ENCODE data around the gene INPP5B. TPM values are rescaled to one million over a fixed set of nuclear protein-coding genes. Genes with fewer than 3 reads are reported as not detected.
A peak's percentile ranks its signal among the peaks of the same experiment; 100 is the strongest.
"Not testable (repeated sequence)": the region's sequence is repeated elsewhere in the genome, so short reads cannot be mapped to it uniquely, and the experiment has no call there.

INPP5B gene
- total RNA-seq, 6 donors from 2014 or later = 25.8 to 201 (median 44.1) TPM

DNA sequence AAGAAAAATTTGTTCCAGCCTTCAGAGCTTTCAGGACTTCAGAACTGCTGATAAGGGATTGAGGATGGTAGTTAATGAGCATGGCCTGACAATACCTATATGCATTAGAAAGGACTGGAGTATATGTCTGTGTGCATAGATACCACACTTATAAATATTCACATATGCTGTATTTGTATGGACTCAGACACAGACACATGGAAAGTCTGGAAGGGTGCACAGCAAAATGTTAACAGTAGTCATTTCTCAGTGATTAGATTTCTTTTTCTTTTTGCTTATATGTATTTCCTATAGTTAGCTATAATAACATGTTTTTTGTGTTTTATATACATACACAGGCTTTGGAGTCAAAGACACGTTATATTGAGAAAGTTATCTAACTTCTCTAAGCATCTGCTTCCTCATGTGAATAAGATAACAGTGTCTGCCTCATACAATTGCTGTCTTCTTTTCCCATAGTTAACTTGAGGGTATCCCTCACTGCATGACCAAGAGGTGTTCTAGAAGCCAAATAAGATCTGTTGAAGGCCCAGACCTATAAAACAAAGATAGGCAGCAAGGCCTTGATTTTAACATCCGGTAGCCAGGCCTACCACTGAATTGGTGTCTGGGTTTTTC lies 31.3 kb downstream of the INPP5B start:
- Histone ChIP-seq H3K36me3 (no peaks in the 10 kb centered on the region), H3K27ac (no peak overlapping the region), H3K4me3 (no peak overlapping the region), H3K4me1 (peaks cover 0 to 17% (median 12%) of the 10 kb centered on the region in 4 donors), H3K9me3 (peaks cover 0 to 5% (median 0%) of the 10 kb centered on the region in 4 donors), H3K27me3 (no peaks in the 10 kb centered on the region)
- ATAC-seq (ENCODE audit: low FRiP score in 2 of 2) = no peak
- WGBS, 2 donors = 79 to 90% methylated on average over 2 of the region's 2 CpGs
- no peak for DNase-seq
- TF ChIP-seq EP300 (IDR thresholded peaks at IDR 0.05) (no peak), POLR2A (IDR thresholded peaks at IDR 0.05) (no peak), POLR2AphosphoS5 (IDR thresholded peaks at IDR 0.05) (no peak)
- TF ChIP-seq, protein P1, sequence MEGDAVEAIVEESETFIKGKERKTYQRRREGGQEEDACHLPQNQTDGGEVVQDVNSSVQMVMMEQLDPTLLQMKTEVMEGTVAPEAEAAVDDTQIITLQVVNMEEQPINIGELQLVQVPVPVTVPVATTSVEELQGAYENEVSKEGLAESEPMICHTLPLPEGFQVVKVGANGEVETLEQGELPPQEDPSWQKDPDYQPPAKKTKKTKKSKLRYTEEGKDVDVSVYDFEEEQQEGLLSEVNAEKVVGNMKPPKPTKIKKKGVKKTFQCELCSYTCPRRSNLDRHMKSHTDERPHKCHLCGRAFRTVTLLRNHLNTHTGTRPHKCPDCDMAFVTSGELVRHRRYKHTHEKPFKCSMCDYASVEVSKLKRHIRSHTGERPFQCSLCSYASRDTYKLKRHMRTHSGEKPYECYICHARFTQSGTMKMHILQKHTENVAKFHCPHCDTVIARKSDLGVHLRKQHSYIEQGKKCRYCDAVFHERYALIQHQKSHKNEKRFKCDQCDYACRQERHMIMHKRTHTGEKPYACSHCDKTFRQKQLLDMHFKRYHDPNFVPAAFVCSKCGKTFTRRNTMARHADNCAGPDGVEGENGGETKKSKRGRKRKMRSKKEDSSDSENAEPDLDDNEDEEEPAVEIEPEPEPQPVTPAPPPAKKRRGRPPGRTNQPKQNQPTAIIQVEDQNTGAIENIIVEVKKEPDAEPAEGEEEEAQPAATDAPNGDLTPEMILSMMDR (IDR thresholded peaks at IDR 0.05) = no peak

DNA sequence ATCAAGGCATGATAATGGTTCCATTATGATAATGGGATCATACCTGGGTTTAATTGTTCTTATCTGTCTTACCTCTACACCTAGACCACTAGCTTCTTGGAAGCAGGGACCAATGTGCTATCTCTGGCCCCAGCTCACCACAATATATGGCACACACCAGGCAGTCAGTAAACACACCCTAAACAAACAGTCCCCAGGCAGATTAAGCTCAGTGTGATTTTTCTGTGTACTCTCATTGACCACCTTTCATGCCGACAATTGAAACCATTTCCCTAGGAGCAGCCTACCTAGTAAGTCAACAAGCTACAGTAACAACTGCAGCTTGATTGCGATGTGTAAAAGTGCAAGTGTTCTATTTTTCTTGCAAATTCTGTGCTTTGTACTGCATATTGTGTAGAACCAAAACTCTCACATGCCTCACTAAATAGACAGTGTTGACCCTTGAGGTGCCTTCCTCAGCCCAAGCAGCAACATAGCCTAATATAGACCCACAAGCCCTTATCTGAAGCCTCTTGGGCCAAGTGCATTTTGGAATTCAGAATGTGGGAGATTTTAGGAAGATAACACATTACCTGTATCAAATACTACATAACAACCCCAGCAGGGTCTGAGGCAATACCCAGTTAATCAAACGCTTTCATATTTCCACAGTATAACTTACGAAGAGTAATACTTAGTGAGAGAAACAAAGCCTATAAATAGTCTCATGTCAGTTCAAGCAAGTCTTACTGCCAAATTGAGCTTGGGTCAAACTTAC lies 32.0 kb downstream of the INPP5B start:
- no peaks in the 10 kb centered on the region for H3K36me3 ChIP-seq
- peaks cover 0 to 17% (median 12%) of the 10 kb centered on the region in 4 donors for H3K4me1 ChIP-seq
- no peak overlapping the region for H3K27ac ChIP-seq
- DNase-seq (no peak), ATAC-seq (ENCODE audit: low FRiP score in 2 of 2) (no peak)
- H3K27me3 ChIP-seq = no peaks in the 10 kb centered on the region
- H3K4me3 ChIP-seq = no peak overlapping the region
- WGBS, 2 donors = 87 to 91% methylated on average over 4 of the region's 4 CpGs
- TF ChIP-seq POLR2A (IDR thresholded peaks at IDR 0.05) (no peak), EP300 (IDR thresholded peaks at IDR 0.05) (no peak), POLR2AphosphoS5 (IDR thresholded peaks at IDR 0.05) (no peak)
- TF ChIP-seq, protein P1 (IDR thresholded peaks at IDR 0.05) = no peak
- peaks cover 0 to 5% (median 0%) of the 10 kb centered on the region in 4 donors for H3K9me3 ChIP-seq

DNA sequence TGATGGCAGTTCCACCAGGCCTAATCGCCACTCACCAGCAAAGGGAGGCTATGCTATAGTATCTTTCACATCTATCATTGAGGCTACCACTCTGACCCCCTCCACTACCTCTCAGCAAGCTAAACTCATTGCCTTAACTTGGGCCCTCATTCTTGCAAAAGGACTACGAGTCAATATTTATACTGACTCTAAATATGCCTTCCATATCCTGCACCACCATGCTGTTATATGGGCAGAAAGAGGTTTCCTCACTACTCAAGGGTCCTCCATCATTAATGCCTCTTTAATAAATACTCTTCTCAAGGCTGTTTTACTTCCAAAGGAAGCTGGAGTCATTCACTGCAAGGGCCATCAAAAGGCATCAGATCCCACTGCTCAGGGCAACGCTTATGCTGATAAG lies 35.4 kb downstream of the INPP5B start:
- H3K9me3 ChIP-seq; H3K36me3 ChIP-seq; H3K27me3 ChIP-seq; H3K4me3 ChIP-seq; DNase-seq; ATAC-seq (ENCODE audit: low FRiP score in 2 of 2): not testable (repeated sequence)
- peaks cover 0 to 17% (median 4%) of the 10 kb centered on the region in 4 donors for H3K4me1 ChIP-seq
- H3K27ac ChIP-seq = peak overlapping the region in 1 of 4 donors; percentile 79
- WGBS, 2 donors = 93 to 97% methylated on average over 3 of the region's 3 CpGs

DNA sequence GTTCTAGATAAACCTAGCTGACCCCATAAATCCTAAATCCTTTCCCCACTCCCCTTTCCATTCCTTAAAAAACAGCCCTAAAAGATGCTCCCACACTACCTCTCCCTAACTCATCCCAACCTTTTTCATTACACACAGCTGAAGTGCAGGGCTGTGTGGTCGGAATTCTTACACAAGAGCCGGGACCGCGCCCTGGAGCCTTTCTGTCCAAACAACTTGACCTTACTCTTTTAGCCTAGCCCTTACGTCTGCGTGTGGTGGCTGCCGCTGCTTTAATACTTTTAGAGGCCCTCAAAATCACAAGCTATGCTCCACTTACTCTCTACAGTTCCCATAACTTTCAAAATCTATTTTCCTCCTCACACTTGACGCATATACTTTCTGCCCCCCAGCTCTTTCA lies 36.0 kb downstream of the INPP5B start:
- Histone ChIP-seq H3K27ac (peak overlapping the region in 1 of 4 donors; percentile 79), H3K4me1 (peaks cover 0 to 17% (median 4%) of the 10 kb centered on the region in 4 donors)
- peak in 1 of 2 donors; percentile 55 for DNase-seq
- not testable (repeated sequence) for H3K9me3 ChIP-seq; H3K27me3 ChIP-seq; ATAC-seq (ENCODE audit: low FRiP score in 2 of 2); H3K4me3 ChIP-seq; H3K36me3 ChIP-seq
- WGBS, 2 donors = 73 to 77% methylated on average over 8 of the region's 8 CpGs

DNA sequence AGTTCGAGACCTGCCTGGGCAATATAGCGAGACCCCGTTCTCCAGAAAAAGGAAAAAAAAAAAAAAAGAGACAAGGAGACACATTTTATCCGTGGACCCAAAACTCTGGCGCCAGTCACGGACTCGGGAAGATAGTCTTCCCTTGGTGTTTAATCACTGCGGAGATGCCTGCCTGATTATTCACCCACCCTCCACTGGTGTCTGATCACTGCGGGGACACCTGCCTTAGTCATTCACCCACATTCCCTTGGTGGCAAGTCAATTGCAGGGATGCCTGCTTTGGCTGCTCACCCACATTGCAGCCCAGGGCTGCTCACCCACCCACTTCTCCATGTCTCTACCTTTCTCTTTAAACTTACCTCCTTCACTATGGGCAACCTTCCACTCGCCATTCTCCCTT lies 38.3 kb downstream of the INPP5B start:
- not testable (repeated sequence) for H3K4me3 ChIP-seq; H3K36me3 ChIP-seq; H3K9me3 ChIP-seq; H3K27me3 ChIP-seq; H3K27ac ChIP-seq; DNase-seq; H3K4me1 ChIP-seq; ATAC-seq (ENCODE audit: low FRiP score in 2 of 2)
- WGBS, 2 donors = 96 to 98% methylated on average over 10 of the region's 10 CpGs

DNA sequence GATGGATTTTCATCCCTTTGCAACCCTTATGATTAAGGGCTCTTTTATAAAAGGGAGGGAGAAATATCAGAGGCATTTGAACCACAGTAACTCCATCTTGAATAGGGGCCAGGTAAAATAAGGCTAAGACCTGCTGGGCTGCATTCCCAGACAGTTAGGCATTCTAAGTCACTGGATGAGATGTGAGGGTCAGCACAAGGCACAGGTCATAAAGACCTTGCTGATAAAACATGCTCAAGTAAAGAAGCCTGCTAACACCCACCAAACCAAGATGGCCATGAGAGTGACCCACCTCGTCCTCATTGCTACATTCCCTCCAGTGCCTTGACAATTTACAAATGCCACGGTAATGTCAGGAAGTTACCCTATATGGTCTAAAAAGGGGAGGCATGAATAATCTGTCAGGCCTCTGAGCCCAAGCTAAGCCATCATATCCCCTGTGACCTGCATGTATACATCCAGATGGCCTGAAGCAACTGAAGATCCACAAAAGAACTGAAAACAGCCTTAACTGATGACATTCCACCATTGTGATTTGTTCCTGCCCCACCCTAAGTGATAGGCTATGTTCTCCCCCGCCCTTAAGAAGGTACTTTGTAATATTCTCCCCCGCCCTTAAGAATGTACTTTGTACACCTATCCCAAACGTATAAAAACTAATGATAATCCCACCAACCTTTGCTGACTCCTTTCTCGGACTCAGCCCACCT lies 39.3 kb downstream of the INPP5B start:
- H3K9me3 ChIP-seq; H3K36me3 ChIP-seq; H3K4me3 ChIP-seq; H3K4me1 ChIP-seq; ATAC-seq (ENCODE audit: low FRiP score in 2 of 2); DNase-seq; H3K27ac ChIP-seq; H3K27me3 ChIP-seq: not testable (repeated sequence)
- 94 to 97% methylated on average over 5 to 6 of the region's 6 CpGs for WGBS, 2 donors

DNA sequence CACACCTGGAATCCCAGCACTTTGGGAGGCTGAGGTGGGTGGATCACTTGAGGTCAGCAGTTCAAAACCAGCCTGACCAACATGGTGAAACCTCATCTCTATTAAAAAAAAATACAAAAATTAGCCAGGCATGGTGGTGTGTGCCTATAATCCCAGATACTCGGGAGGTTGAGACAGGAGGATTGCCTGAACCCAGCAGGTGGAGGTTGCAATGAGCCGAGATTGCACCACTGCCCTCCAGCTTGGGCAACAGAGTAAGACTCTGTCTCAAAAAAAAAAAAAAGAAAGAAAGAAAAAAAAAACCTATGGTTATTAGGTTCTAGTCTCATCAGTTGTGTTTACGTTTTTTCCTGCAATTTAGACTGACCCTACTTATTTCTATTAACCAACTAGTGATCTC lies 40.3 kb downstream of the INPP5B start:
- H3K9me3 ChIP-seq; H3K27ac ChIP-seq; H3K4me3 ChIP-seq; H3K27me3 ChIP-seq; DNase-seq; H3K4me1 ChIP-seq; ATAC-seq (ENCODE audit: low FRiP score in 2 of 2): not testable (repeated sequence)
- H3K36me3 ChIP-seq = peaks cover 0 to 10% (median 0%) of the 10 kb centered on the region in 4 donors
- 90 to 94% methylated on average over 3 of the region's 3 CpGs for WGBS, 2 donors

All from upper lobe of left lung (tissue), 6 donors.